Stimulated activated CD4-positive, alpha-beta T cell treated with anti-CD3 and anti-CD28 coated beads, Interleukin-15, amount 100 ng/mL, for 48 hours (primary cell): ENCODE data around the gene GABBR2.
A peak's percentile ranks its signal among the peaks of the same experiment; 100 is the strongest.
"Not testable (repeated sequence)": the region's sequence is repeated elsewhere in the genome, so short reads cannot be mapped to it uniquely, and the experiment has no call there.

Experiments used
- DNase-seq, 2 donors: peaks; one replicate each; pipeline ENCODE4 v3.0.0-alpha.2; 2020; ENCODE audit warnings: low read depth in 2 of 2

GABBR2 gene

GRCh38 chr9:98596486-98596885, 112.2 kb downstream of the GABBR2 start:
- DNase-seq, result no peak

- DNase-seq, result no peak
These were observed 114.1 kb downstream of the GABBR2 start for GRCh38 chr9:98594546-98595160.

DNA sequence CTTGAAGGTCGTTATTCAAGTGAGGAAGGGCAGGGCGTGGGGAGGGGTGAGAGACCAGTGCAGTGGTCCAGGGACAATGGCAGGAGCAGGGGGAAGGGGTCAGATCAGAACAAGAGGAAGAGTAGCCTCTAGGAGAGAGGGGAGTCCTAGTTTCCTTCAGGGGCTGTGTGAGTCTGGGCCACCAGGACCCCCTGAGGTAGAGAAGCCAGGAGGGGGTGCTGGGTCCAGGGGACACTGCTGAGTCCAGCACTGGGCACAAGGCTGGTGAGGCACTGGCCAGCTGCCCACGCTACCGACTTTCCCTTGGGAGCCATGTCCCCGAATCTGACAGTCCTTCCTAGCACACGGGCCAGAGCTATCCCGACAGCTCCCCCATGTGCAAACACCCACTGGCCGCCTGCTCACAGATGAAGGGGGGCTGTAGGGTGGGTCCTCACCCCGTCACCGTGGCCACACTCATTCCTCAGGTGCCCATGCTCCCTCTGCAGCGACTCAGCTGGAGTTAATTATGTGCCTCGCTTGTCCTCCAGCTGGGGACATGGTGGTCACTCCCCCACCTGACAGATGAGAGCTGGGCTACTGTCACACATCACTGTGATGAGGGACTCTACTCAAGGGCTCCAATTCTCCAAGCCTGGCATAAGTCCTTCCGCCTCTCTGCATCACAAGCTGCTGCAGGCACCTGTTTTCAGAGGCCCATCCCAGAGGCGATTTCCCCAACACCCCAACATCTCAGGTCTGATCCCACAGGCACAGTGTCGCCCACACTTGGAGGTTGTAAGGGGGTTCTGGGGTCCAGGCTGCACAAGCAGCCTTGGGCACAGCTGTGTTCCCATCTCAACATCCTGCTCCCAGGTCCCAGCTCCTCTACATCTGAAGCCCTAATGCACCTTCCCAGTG, 115.1 kb downstream of the GABBR2 start:
- no peak for DNase-seq

GRCh38 chr9:98591696-98592095, 117.0 kb downstream of the GABBR2 start:
- DNase-seq, result no peak

DNA sequence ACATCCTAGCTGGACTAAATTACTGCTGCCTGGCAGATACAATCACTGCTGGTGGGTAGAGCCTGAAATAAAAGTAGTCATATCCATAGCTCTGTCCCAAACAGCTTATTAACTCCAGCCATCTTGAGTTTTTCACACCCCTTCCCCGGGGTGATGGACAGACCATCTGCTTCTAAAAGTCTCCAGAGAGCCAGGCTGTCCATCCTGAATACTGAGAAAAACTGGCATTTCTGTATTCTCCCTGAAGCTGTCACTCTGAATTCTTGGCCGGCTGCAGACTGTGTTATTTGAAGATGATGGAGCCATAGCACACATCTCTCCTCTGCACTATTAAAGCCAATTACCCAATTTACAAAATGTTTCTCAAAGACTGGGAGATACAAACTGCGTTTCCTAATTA, 118.6 kb downstream of the GABBR2 start:
- no peak for DNase-seq

DNA sequence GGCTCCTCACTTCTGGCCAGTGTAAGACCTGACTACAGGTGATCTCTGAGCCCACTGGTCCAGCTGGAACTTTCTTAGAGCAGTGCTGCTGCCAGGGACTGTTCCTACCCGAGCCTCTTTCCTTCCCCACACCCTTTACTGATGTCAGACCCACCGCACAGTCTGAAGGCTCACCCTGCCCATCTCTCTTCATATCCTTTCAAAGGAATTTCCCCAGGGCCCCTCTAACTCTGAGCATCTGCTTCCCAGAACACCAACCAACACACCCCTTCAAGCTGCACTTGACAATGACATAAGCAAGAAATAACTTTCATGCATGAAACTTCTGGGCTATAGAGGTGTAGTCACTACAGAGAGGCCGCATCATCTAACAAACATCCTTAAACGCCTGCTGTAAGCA, 119.6 kb downstream of the GABBR2 start:
- no peak for DNase-seq

DNA sequence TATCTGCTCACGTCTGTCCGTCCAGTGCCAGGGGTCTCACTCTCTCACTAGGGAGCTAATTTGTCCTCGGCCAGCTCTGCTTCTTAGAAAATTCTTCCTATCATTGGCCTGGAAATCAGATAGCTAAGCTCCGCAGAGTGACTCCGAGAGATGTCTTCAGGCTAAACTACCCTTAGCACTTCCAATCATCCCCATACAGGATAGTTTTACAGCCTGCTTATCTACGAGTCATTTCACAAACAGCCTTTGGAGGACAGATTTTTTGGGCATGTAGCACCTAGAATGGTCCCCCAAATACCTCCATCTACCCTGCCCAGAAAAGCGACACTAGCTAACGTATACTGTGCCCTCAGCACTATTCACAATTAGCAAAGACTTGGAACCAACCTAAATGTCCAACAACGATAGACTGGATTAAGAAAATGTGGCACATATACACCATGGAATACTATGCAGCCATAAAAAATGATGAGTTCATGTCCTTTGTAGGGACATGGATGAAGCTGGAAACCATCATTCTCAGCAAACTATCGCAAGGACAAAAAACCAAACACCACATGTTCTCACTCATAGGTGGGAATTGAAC, 123.8 kb downstream of the GABBR2 start:
- not testable (repeated sequence) for DNase-seq

DNA sequence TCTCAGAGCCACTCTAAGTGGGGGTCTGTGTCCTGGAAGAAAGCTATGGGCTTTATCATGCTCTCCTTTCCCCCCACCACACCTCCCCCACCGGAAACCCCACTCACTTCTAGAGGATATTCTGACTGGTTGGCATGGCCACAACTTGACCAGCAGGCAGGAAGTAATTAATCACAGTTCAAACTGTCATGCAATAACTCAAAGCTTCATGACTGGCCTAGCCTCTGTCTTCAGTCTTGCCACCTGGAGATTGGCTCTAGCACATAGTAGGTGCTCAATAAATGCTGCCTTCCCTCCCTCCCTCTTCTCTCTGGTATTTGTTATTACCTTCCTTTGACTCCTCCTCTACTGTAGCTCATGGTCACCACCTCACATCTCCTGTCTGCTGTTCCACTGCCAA, 124.7 kb downstream of the GABBR2 start:
- no peak for DNase-seq

- no peak for DNase-seq
These were observed 125.3 kb downstream of the GABBR2 start for GRCh38 chr9:98583417-98583816.

GRCh38 chr9:98580956-98581355, 127.8 kb downstream of the GABBR2 start:
- no peak for DNase-seq

GRCh38 chr9:98579700-98580099, 129.0 kb downstream of the GABBR2 start:
- no peak for DNase-seq

DNA sequence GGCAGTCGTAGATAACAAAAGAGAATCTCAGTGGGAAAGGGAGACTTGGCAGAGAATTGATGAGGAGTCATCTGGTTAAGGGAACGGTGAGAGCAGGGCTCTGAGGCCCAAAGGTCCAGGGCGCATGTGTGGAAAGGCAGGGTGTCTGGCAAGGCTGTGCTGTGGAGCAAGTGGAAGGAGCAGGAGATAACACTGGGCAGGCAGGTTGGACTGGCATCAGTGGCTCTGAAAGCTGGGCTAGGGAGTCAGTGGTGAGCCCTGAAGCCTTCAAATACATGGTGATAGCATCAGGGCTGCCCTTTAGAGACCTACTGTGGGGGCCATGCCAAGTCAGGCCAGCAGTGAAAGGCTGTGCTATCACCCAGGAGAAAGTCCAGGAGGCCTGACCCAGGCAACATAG, 131.3 kb downstream of the GABBR2 start:
- no peak for DNase-seq

- DNase-seq, result no peak
These were observed 131.9 kb downstream of the GABBR2 start for GRCh38 chr9:98576859-98577258.

DNA sequence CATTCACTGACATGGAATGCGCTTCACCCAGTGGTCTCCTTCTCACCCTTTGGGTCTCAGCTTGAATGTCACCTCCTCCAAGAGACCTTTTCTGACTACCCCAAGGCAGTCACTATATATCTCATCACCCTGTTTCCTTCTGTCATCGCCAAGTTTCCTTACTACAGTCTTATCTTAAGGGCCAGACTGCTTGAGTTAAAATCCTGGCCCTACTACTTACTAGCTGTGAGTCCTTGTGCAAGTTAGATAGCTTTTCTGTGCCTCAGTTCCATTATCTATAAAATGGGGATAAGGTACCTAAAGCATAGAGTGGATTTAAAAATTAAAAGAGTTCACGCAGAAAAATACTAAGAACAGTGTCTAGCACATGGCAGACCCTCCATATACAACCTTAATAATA, 132.4 kb downstream of the GABBR2 start:
- no peak for DNase-seq

GRCh38 chr9:98575379-98576346, 133.1 kb downstream of the GABBR2 start:
- peak; percentile 11 to 12 for DNase-seq

- DNase-seq, result no peak
These were observed 134.9 kb downstream of the GABBR2 start for GRCh38 chr9:98573749-98574278.

DNA sequence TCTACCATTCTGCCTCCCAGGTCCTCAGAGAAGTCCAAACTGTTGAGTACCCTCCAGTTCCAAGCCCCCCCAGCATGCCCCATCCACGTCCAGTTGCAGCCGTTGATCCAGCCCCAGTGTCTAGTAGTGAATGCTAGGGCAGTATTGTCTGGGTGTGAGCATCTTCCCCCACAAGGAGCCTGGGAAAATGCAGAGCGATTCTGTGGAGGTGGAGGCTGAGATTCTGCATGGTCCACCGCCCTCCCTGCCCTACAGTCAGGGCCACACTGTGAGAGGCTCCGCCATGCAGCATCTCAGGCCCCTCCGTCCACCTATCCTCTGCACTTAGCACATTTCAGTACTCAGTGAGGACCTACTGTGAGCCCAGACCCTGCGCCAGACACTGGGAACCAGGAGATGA, 135.9 kb downstream of the GABBR2 start:
- DNase-seq, result no peak

GRCh38 chr9:98572054-98572627, 136.6 kb downstream of the GABBR2 start:
- no peak for DNase-seq

DNA sequence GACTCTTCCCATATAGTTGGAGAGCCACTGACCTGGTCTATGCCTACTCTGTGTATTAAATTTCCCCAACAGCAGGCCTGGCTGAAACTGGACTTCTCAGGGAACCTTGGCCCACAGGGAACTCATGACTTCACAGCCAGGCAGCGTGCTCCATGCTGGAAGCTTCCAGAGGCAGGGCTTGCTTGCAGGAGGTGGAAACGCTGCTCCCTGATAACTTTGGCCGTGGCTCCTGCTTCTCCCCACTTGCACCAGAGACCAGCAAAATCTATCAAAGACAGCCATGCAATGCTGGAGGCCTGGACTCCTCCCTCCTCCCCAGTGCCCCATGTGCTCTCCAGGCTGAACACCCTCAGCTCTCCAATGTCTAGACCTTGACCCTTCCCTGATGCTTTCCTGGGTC, 137.1 kb downstream of the GABBR2 start:
- DNase-seq, result no peak

GRCh38 chr9:98570663-98571440, 137.9 kb downstream of the GABBR2 start:
- no peak for DNase-seq
